Right kidney (tissue), 1 donor: ENCODE results near the gene ACAA2.
"Not testable (repeated sequence)": the region's sequence is repeated elsewhere in the genome, so short reads cannot be mapped to it uniquely, and the experiment has no call there.

ENCODE experiments used
- DNase-seq: peaks from one replicate; pipeline ENCODE4 v3.0.0-alpha.2; 2016

Gene ACAA2

GRCh38 chr18:49814147-49814499 lies 790 bp upstream of the ACAA2 start:
- DNase-seq: peak; percentile 94

- peak; percentile 89 for DNase-seq
Measured at GRCh38 chr18:49813069-49813318, 339 bp downstream of the ACAA2 start.

- peak; percentile 20 for DNase-seq
Measured at GRCh38 chr18:49812286-49813068, 856 bp downstream of the ACAA2 start.

- peak; percentile 28 for DNase-seq
Measured at GRCh38 chr18:49811151-49811938, 2.0 kb downstream of the ACAA2 start.

- not testable (repeated sequence) for DNase-seq
Measured at GRCh38 chr18:49808553-49809191, 4.7 kb downstream of the ACAA2 start.

GRCh38 chr18:49804096-49804495 lies 9.2 kb downstream of the ACAA2 start:
- DNase-seq: no peak

- no peak for DNase-seq
Measured at GRCh38 chr18:49802623-49803022, 10.7 kb downstream of the ACAA2 start.

- DNase-seq: not testable (repeated sequence)
Measured at GRCh38 chr18:49800491-49800890, 12.8 kb downstream of the ACAA2 start.

GRCh38 chr18:49799806-49800205 lies 13.5 kb downstream of the ACAA2 start:
- DNase-seq: not testable (repeated sequence)

- DNase-seq: no peak
Measured at GRCh38 chr18:49798001-49798400, 15.3 kb downstream of the ACAA2 start.

- no peak for DNase-seq
Measured at GRCh38 chr18:49795612-49796552, 17.5 kb downstream of the ACAA2 start.

- no peak for DNase-seq
Measured at GRCh38 chr18:49794743-49795142, 18.6 kb downstream of the ACAA2 start.

- DNase-seq: not testable (repeated sequence)
Measured at GRCh38 chr18:49789560-49790134, 23.7 kb downstream of the ACAA2 start.

GRCh38 chr18:49788327-49788898 lies 24.9 kb downstream of the ACAA2 start:
- DNase-seq: no peak

GRCh38 chr18:49786019-49786720 lies 27.2 kb downstream of the ACAA2 start:
- no peak for DNase-seq

GRCh38 chr18:49784427-49785185 lies 28.7 kb downstream of the ACAA2 start:
- no peak for DNase-seq

- DNase-seq: not testable (repeated sequence)
Measured at GRCh38 chr18:49783631-49784030, 29.7 kb downstream of the ACAA2 start.

- no peak for DNase-seq
Measured at GRCh38 chr18:49778826-49779465, 34.4 kb downstream of the ACAA2 start.

GRCh38 chr18:49769047-49769728 lies 44.1 kb downstream of the ACAA2 start:
- DNase-seq: no peak
